ENCODE measurements around the gene WFDC12.

The WFDC12 gene

GRCh38 chr20:45115386-45115774 is 8.9 kb downstream of the WFDC12 start:
- DNase-seq (ENCODE audit: low read depth): no peak

GRCh38 chr20:45114465-45115385 is 9.5 kb downstream of the WFDC12 start, which contains the start of gene WFDC5:
Gene WFDC5 (minus strand): TSS chr20:45115174. CDS start chr20:45115083, 91 bp downstream.
- no peak for DNase-seq (ENCODE audit: low read depth)

GRCh38 chr20:45113865-45114264 is 10.4 kb downstream of the WFDC12 start:
- no peak for DNase-seq (ENCODE audit: low read depth)

GRCh38 chr20:45112754-45113153 is 11.5 kb downstream of the WFDC12 start:
- no peak for DNase-seq (ENCODE audit: low read depth)

GRCh38 chr20:45111799-45112471 is 12.3 kb downstream of the WFDC12 start:
- no peak for DNase-seq (ENCODE audit: low read depth)

GRCh38 chr20:45111285-45111684 is 13.0 kb downstream of the WFDC12 start:
- DNase-seq (ENCODE audit: low read depth): no peak

- no peak for DNase-seq (ENCODE audit: low read depth)
Measured at GRCh38 chr20:45110301-45110700, 14.0 kb downstream of the WFDC12 start.

GRCh38 chr20:45109634-45110033 is 14.6 kb downstream of the WFDC12 start:
- no peak for DNase-seq (ENCODE audit: low read depth)

GRCh38 chr20:45105317-45105716 is 18.9 kb downstream of the WFDC12 start:
- no peak for DNase-seq (ENCODE audit: low read depth)

GRCh38 chr20:45104786-45105185 is 19.5 kb downstream of the WFDC12 start:
- DNase-seq (ENCODE audit: low read depth): no peak

GRCh38 chr20:45103072-45103471 is 21.2 kb downstream of the WFDC12 start:
- no peak for DNase-seq (ENCODE audit: low read depth)

GRCh38 chr20:45101333-45101850 is 22.9 kb downstream of the WFDC12 start:
- DNase-seq (ENCODE audit: low read depth): no peak

- no peak for DNase-seq (ENCODE audit: low read depth)
Measured at GRCh38 chr20:45100563-45101245, 23.6 kb downstream of the WFDC12 start, which contains the start of gene KCNS1. Gene KCNS1 (minus strand): TSS chr20:45101127. CDS start chr20:45099236, 1,891 bp downstream.

- DNase-seq (ENCODE audit: low read depth): no peak
Measured at GRCh38 chr20:45098103-45098773, 26.0 kb downstream of the WFDC12 start.

- DNase-seq (ENCODE audit: low read depth): no peak
Measured at GRCh38 chr20:45097485-45098102, 26.7 kb downstream of the WFDC12 start.

- no peak for DNase-seq (ENCODE audit: low read depth)
Measured at GRCh38 chr20:45096781-45097180, 27.5 kb downstream of the WFDC12 start.

- DNase-seq (ENCODE audit: low read depth): no peak
Measured at GRCh38 chr20:45095805-45096238, 28.4 kb downstream of the WFDC12 start.

- no peak for DNase-seq (ENCODE audit: low read depth)
Measured at GRCh38 chr20:45094864-45095574, 29.2 kb downstream of the WFDC12 start.

GRCh38 chr20:45094201-45094600 is 30.1 kb downstream of the WFDC12 start:
- DNase-seq (ENCODE audit: low read depth): no peak

GRCh38 chr20:45092898-45093297 is 31.4 kb downstream of the WFDC12 start:
- no peak for DNase-seq (ENCODE audit: low read depth)

Data from stimulated activated CD8-positive, alpha-beta memory T cell treated with anti-CD3 and anti-CD28 coated beads, Interleukin-15, amount 100 ng/mL, for 24 hours (primary cell).